Kidney (tissue), 22 donors: Measurements from ENCODE around the gene GPR15LG. TPM values are rescaled to one million over a fixed set of nuclear protein-coding genes. Genes with fewer than 3 reads are reported as not detected.
"Not testable (repeated sequence)": the region's sequence is repeated elsewhere in the genome, so short reads cannot be mapped to it uniquely, and the experiment has no call there.

ENCODE experiments used
- DNase-seq, 5 donors: peaks; one replicate each; pipeline ENCODE4 v3.0.0-alpha.2; 2013 to 2020
- FAIRE-seq: peaks from 2 replicates; lab custom pipeline; 2012; peaks lifted over from hg19 to GRCh38; lab: Jason Lieb, UNC
- H3K27ac ChIP-seq, 2 donors: one replicate each; pipeline ENCODE4 v1.7.0; 2013; ENCODE audit warnings: low read depth in 2 of 2, low read length in 2 of 2, inconsistent platforms in 1 of 2
- H3K27me3 ChIP-seq: one replicate; pipeline ENCODE4 v1.7.1; 2013; ENCODE audit warnings: low read length, inconsistent platforms; ENCODE audit not compliant: control insufficient read depth, insufficient read depth
- H3K36me3 ChIP-seq, 3 donors: one replicate each; pipeline versions ENCODE4 v1.7.0 to v1.7.1; 2013; ENCODE audit warnings: low read length in 3 of 3, control low read depth in 1 of 3, inconsistent platforms in 1 of 3; ENCODE audit not compliant: insufficient read depth in 3 of 3, control insufficient read depth in 2 of 3
- H3K4me1 ChIP-seq, 3 donors: one replicate each; pipeline versions ENCODE4 v1.7.0 to v1.7.1; 2013; ENCODE audit warnings: low read length in 3 of 3, inconsistent platforms in 1 of 3, low read depth in 1 of 3; ENCODE audit not compliant: control insufficient read depth in 2 of 3, insufficient read depth in 2 of 3
- H3K4me3 ChIP-seq, 3 donors: one replicate each; pipeline versions ENCODE4 v1.7.0 to v1.8.1; 2013; ENCODE audit warnings: low read length in 3 of 3, control low read depth in 1 of 3, inconsistent platforms in 1 of 3
- H3K9ac ChIP-seq, 3 donors: one replicate each; pipeline versions ENCODE4 v1.7.0 to v1.7.1; 2013; ENCODE audit warnings: low read length in 3 of 3, control low read depth in 1 of 3, inconsistent platforms in 1 of 3
- H3K9me3 ChIP-seq, 3 donors: one replicate each; pipeline versions ENCODE4 v1.7.0 to v1.7.1; 2013; ENCODE audit warnings: low read length in 3 of 3, control low read depth in 1 of 3, inconsistent platforms in 1 of 3; ENCODE audit not compliant: control insufficient read depth in 2 of 3, insufficient read depth in 1 of 3
- intact Hi-C: fragments of 100-400 bp; cut with DNase I; formaldehyde crosslinking; loops from one replicate; pipeline ENCODE4 v1.11.1; 2022
- long read RNA-seq, 10 donors: library from polyadenylated mRNA in 1 of 10; unstranded in 1 of 10; transcript quantifications; one replicate each; pipeline ENCODE4 v2.0.0 and lab custom pipeline, GENCODE V29; 2021 to 2026
- polyA plus RNA-seq: library from polyadenylated mRNA; stranded (reverse); fragments of 350-450 nt; fragmentation: Illumina TruSeq; extraction: RNeasy Lipid Tissue Mini Kit (QIAGEN cat#74804); gene quantifications from one replicate; pipeline ENCODE4 v1.2.3, GENCODE V29; 2014; ENCODE audit warnings: low read depth, low replicate concordance; ENCODE audit not compliant: insufficient read depth
- total RNA-seq: library from RNA; stranded (reverse); fragmentation: NEBNext Ultra II Directional; extraction: Animal tissue kit (Norgen Biotek cat#: 25700); gene quantifications from one replicate; pipeline ENCODE4 v1.2.1, GENCODE V29; 2021
- TF ChIP-seq, protein P1 (sequence below): IDR thresholded peaks from 3 replicates; pipeline ENCODE4 v1.5.1; 2012; ENCODE audit warnings: mild to moderate bottlenecking, moderate library complexity, borderline replicate concordance; ENCODE audit not compliant: insufficient read depth; ENCODE audit errors: extremely low read depth
- donor health status: control.
- donor health status: control.
- donor health status: control.
- donor health status: control.
- donor health status: control.
- donor health status: DM: yes; HTN: yes; CAD: no.
- donor health status: Normal renal cell carcinoma (clear cell type).

Gene GPR15LG
- total RNA-seq (0.44 TPM), polyA plus RNA-seq (not detected)
- long read RNA-seq, donor 1 = 0 reads
- long read RNA-seq, donor 2 = 0 reads
- long read RNA-seq, donor 3, partial matches to known transcripts = 0 of 1 reads
- long read RNA-seq, donor 3, other reads (novel, unspliced or antisense) = 0 of 1 reads
- long read RNA-seq, donor 4 = 0 reads
- long read RNA-seq, donor 5 = 0 reads
- long read RNA-seq, donor 6 = 0 reads
- long read RNA-seq, donor 7 = 0 reads
- long read RNA-seq, donor 8 = 0 reads
- long read RNA-seq, donor 9 = 0 reads
- long read RNA-seq, donor 10 = 0 reads

- H3K4me3 ChIP-seq = no peak within 1 kb of the TSS
- DNase-seq (no peak), FAIRE-seq (no peak)
- no peaks in the 10 kb centered on the region for H3K36me3 ChIP-seq
- H3K9ac ChIP-seq = no peak within 1 kb of the TSS
- TF ChIP-seq, protein P1, sequence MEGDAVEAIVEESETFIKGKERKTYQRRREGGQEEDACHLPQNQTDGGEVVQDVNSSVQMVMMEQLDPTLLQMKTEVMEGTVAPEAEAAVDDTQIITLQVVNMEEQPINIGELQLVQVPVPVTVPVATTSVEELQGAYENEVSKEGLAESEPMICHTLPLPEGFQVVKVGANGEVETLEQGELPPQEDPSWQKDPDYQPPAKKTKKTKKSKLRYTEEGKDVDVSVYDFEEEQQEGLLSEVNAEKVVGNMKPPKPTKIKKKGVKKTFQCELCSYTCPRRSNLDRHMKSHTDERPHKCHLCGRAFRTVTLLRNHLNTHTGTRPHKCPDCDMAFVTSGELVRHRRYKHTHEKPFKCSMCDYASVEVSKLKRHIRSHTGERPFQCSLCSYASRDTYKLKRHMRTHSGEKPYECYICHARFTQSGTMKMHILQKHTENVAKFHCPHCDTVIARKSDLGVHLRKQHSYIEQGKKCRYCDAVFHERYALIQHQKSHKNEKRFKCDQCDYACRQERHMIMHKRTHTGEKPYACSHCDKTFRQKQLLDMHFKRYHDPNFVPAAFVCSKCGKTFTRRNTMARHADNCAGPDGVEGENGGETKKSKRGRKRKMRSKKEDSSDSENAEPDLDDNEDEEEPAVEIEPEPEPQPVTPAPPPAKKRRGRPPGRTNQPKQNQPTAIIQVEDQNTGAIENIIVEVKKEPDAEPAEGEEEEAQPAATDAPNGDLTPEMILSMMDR = no peak
- intact Hi-C loops = no loop called here
- H3K4me1 ChIP-seq = peaks cover 0 to 12% (median 0%) of the 10 kb centered on the region in 3 donors
- H3K9me3 ChIP-seq = no peaks in the 10 kb centered on the region
- no peaks in the 10 kb centered on the region for H3K27me3 ChIP-seq
- H3K27ac ChIP-seq = peak within 1 kb of the TSS; percentile 1 to 56
Measured at GRCh38 chr10:84173501-84173929, at the start of gene GPR15LG. Gene GPR15LG, plus strand, starts transcription at chr10:84173801. Its CDS starts 51 bp downstream, at chr10:84173852.

DNA sequence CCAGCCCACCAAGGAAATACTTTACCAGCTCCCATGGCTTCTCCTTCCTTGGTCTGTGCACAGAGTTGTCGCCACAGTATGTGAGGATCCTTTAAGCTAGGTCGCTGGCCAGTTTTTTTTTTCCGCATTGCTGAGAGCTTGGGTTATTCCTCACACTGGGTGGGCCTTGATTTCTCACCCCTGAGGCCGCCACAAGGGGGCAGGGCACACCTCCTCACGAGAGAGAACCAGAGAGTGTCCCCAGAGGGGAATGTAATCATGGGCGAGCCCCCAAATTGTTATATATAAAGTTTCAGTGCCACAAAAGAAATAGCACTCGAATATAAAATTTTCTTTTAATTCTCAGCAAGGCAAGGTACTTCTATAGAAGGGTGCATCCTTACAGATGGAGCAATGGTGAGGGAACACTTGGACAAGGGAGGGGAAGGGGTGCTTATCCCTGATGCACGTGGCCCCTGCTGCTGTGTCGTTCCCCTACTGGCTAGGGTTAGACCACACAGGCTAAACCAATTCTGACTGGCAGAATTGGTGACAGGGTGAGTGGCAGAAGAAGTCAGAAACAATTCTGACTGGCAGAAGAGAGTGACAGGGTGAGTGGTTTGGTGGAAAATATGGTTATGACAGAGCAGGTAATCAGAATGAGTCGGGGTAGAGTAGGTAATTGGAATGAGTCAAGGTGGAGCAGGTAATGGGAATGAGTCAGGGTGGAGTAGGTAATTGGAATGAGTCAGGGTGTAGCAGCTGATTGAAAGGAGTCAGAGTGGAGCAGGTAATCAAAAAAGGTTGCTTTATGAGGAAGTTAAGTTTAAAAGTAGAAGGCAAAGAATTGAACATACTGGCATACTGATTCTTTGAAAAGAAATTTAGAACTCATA, 47.5 kb upstream of the GPR15LG start:
- intact Hi-C loops, H3K4me3 ChIP-seq, H3K9ac ChIP-seq, H3K4me1 ChIP-seq, FAIRE-seq, H3K27me3 ChIP-seq, H3K36me3 ChIP-seq, H3K27ac ChIP-seq, DNase-seq: not testable (repeated sequence)
- peaks cover 0 to 11% (median 4%) of the 10 kb centered on the region in 3 donors for H3K9me3 ChIP-seq

GRCh38 chr10:84126785-84127167, 46.8 kb upstream of the GPR15LG start:
- Histone ChIP-seq H3K36me3 (no peaks in the 10 kb centered on the region), H3K4me3 (no peak overlapping the region), H3K9ac (no peak overlapping the region), H3K27ac (no peak overlapping the region), H3K9me3 (peaks cover 0 to 11% (median 4%) of the 10 kb centered on the region in 3 donors), H3K27me3 (no peaks in the 10 kb centered on the region), H3K4me1 (no peaks in the 10 kb centered on the region)
- intact Hi-C loops = no loop called here
- FAIRE-seq (no peak), DNase-seq (no peak)
- TF ChIP-seq, protein P1 = no peak

- Histone ChIP-seq H3K27ac (no peak overlapping the region), H3K9ac (no peak overlapping the region), H3K27me3 (no peaks in the 10 kb centered on the region), H3K36me3 (no peaks in the 10 kb centered on the region), H3K9me3 (no peaks in the 10 kb centered on the region), H3K4me3 (no peak overlapping the region), H3K4me1 (peaks cover 2 to 7% (median 6%) of the 10 kb centered on the region in 3 donors)
- TF ChIP-seq, protein P1 = no peak
- DNase-seq (peak in 1 of 5 donors; percentile 19), FAIRE-seq (no peak)
- intact Hi-C loops = no loop called here
Measured at GRCh38 chr10:84135836-84136235, 37.8 kb upstream of the GPR15LG start.
